T-helper 1 cell treated with Interleukin-12 subunit alpha and Interleukin-12 subunit beta and Interleukin-4 antibody, amounts not matched to agents 30 ng/mL and 1 ng/mL, for 36 hours (primary cell): ENCODE data around the gene PA2G4. TPM values are rescaled to one million over a fixed set of nuclear protein-coding genes. Genes with fewer than 3 reads are reported as not detected.
"Not testable (repeated sequence)": the region's sequence is repeated elsewhere in the genome, so short reads cannot be mapped to it uniquely, and the experiment has no call there.

Experiments
- intact Hi-C: fragments of 100-400 bp; cut with micrococcal nuclease; formaldehyde crosslinking; loops from one replicate; pipeline ENCODE4 v1.15.1; 2024
- total RNA-seq: library from RNA; stranded (reverse); gene quantifications from 2 replicates; pipeline ENCODE4 v1.2.3, GENCODE V29; 2022

Gene PA2G4
- total RNA-seq, 1 donor from 2014 or later, result 254 TPM

DNA sequence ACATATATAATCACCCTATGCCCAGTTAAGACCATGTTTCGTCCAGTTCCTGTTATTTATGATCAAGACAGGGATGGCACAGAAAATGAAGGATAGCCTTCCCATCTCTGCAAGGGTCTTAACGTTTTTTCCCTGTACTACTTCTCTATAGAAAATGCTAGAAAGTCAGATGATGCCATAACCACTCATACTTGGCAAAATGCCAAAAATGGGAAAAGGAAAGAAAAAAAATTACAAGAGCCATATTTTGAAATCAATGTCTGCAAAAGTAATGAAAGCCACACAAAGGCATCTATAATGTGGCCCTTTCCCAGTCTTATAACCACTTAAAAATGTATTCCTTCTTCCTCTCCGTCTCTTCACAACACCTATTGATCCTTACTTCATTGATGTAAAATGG is 46.2 kb downstream of the PA2G4 start:
- intact Hi-C loops, result loop anchor here (5.0 kb wide), 1 partner anchor 333 kb away; the partner anchor contains the start of genes ORMDL2 and SARNP

DNA sequence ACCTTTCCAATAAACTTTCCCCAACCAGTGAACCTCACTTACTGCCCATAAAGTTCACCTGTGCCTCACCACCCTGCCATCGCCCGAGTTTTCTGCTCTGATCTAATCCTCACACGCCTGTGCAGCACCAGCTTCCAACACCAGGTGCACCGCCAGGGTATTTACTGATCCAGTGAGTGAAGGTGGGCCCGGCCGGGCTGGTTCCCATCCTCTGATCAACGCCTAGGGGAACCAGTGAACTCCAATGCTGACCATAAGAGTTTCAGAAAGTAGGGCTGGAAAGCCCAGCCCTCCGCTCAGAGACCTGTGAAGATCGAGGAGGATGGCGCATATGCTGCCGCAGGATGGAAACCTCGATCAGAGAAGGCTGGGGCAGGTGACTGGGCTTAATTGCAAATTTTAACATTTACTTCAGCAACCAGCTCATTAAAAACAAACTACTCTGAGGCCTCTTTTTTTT is 47.3 kb downstream of the PA2G4 start:
- intact Hi-C loops, result loop anchor here (1.0 to 5.0 kb wide), 11 partner anchors 9 to 334 kb away; partner anchors contain the start of genes DGKA, ORMDL2, PA2G4 and RPS26

GRCh38 chr12:56152132-56152755 is 47.9 kb downstream of the PA2G4 start, which contains the start of gene MYL6B:
MYL6B (plus strand) TSS chr12:56152587; CDS start chr12:56153919, 1,332 bp downstream.
- intact Hi-C loops, result loop anchor here (1.0 to 5.0 kb wide), 10 partner anchors 8 to 335 kb away; partner anchors contain the start of genes DGKA, ORMDL2, PA2G4 and RPS26

GRCh38 chr12:56152756-56153677 is 48.7 kb downstream of the PA2G4 start:
- intact Hi-C loops, result loop anchor here (1.0 to 5.0 kb wide), 10 partner anchors 7 to 336 kb away; partner anchors contain the start of genes DGKA, ORMDL2, PA2G4 and RPS26

GRCh38 chr12:56153678-56154065 is 49.3 kb downstream of the PA2G4 start:
- intact Hi-C loops, result loop anchor here (2.0 to 5.0 kb wide), 2 partner anchors 223 to 336 kb away; partner anchors contain the start of genes DGKA, ORMDL2 and SARNP

GRCh38 chr12:56154246-56154771 is 50.0 kb downstream of the PA2G4 start:
- intact Hi-C loops, result loop anchor here (5.0 kb wide), 1 partner anchor 337 kb away; the partner anchor contains the start of genes ORMDL2 and SARNP

- intact Hi-C loops, result loop anchor here (5.0 kb wide), 1 partner anchor 338 kb away; the partner anchor contains the start of genes ORMDL2 and SARNP
Observed at GRCh38 chr12:56154818-56155217, 50.5 kb downstream of the PA2G4 start.

DNA sequence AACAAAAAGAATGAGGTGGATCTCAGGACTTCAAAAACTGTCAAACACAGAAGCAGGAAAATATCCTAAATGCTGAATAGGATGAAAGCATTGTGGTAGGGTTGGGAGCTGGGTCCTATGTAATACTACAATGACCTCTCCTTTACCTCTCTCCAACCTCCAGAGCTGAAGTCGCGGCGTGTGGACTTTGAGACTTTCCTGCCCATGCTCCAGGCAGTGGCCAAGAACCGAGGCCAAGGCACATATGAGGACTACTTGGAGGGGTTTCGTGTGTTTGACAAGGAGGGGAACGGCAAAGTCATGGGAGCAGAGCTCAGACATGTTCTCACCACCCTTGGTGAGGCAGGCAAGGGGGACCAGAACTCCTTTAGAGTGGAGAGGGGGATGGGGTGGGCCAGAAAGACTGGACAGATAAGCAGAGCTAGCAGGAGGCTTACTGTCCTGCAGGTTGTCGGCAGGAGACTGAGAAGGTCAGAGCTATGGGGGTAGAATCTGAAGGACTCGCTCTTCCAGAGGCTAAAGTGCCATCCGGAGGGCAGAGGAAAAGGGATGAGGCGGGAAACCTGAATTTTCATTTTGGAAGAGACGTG is 51.0 kb downstream of the PA2G4 start:
- intact Hi-C loops, result no loop called here

GRCh38 chr12:56156464-56157200 is 52.3 kb downstream of the PA2G4 start:
- intact Hi-C loops, result not testable (repeated sequence)

GRCh38 chr12:56157201-56158028 is 53.1 kb downstream of the PA2G4 start:
- intact Hi-C loops, result loop anchor here (1.0 to 2.0 kb wide), 10 partner anchors 31 to 531 kb away; partner anchors contain the start of genes PA2G4, PTGES3, SPRYD4 and STAT2

DNA sequence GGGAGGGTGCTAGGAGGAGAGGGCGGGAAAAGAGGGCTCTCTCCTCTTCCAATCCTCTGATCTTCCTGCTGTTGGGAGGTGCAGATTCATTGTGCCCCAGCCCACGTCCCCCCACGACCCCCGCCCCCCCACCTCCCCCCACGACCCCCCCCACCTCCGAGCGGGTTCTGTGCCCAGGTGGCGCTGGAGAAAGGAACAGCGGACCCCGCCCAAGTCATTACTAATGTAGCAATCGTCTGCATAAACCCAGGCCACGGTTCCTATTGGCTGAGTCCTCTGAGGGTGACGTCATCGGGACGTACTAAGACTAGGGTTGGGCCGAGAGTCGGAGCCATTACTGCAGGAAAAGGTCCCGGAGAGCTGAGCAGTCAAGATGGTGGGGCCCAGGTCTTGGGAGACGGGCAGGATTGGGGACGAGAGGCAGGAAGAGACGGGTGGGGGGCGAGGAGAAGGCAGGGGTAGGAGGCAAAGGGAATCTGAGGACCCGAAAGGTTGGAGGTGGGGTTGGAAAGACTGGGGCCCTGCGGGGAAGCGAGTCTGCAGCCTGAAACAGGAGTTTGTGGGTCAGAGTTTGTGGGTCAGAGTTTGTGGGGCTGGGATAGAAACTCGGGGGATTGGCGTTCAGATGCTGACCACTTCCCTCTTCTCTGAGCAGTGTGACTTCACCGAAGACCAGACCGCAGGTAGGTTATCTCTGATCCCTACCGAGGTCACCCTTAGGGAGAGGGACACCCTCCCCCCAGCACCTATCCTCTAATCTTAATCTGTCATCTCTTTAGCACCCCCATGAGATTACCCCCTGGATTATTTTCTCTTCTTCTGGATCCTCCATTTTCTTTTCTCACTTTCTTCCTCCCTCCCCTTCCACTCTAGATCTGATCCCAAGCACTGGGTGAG is 53.9 kb downstream of the PA2G4 start, which contains the start of gene MYL6:
MYL6 (plus strand) TSS at position 331 of the 897 bp plus-strand sequence; CDS start at position 374, 43 bp downstream.
- intact Hi-C loops, result loop anchor here (1.0 to 2.0 kb wide), 10 partner anchors 30 to 530 kb away; partner anchors contain the start of genes PA2G4, PTGES3, SPRYD4 and STAT2

DNA sequence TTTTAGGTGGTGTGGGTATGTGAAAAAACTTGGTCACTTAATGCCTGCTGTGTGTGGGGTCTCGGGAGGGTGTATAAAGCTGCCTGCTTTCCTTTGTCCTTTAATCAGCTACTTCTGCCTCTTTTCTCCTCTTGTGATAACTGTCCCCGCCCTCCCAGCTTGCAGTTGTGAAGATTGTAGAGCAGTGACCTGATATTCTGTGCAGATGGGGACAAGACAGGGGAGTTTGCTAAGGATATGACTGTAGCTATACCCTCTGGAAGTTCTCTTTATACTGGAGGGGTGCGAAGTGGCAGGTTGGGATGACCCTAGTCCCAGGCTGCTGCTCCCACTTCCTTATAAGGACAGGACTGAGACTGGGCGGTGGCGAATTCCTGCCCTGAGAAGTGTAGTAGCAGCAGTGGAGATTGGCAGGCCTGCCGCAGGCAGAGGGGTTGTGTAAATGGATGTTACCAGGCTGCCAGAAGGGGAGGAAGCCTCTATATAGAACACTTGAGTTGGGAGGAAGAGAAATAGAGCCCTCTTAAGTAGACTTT is 54.6 kb downstream of the PA2G4 start:
- intact Hi-C loops, result loop anchor here (1.0 to 2.0 kb wide), 11 partner anchors 29 to 529 kb away; partner anchors contain the start of genes CS, PA2G4, PTGES3 and SPRYD4

DNA sequence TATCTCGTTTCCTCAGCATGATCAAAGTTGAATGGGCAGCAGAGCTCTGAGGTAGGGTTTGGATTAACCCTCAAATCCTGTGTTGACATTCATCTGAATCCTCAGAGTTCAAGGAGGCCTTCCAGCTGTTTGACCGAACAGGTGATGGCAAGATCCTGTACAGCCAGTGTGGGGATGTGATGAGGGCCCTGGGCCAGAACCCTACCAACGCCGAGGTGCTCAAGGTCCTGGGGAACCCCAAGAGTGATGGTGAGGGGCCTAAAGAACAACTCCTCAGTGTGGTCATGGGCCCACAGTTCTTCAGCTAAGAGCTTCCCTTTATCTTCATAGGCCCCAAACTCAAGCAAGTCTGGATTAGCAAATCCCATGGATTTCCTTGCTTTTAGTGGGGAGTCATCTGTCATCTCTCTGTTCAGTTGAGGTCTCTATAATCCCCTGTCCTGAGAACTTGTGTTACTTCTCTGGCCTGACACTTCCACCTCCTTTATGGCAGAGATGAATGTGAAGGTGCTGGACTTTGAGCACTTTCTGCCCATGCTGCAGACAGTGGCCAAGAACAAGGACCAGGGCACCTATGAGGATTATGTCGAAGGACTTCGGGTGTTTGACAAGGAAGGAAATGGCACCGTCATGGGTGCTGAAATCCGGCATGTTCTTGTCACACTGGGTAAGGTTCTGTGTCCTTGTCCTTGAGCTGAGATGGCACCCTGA is 55.3 kb downstream of the PA2G4 start:
- intact Hi-C loops, result loop anchor here (1.0 to 2.0 kb wide), 6 partner anchors 7 to 290 kb away; partner anchors contain the start of genes CS, MYL6B and TIMELESS

DNA sequence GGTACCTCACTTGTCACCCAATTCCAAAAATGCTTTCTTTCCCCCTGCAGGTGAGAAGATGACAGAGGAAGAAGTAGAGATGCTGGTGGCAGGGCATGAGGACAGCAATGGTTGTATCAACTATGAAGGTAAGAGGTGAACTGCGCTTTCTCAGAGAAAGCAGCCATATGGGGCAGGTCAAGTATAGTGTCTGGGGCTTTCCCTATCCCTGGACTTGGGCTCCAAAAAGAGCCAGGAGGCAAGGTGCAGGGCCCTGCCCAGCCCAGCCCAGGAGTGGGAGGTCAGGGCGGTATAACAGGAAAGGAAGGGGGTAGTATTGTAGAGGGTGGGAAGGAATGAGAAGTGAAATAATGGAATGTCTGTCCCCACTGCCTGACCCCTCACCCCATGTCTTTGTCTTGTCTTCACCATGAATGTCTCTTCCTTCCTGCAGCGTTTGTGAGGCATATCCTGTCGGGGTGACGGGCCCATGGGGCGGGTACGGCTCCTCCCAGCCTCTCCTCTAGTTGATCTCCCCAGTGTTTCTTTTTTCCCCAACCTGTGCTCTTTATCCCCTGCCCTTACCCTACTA is 55.9 kb downstream of the PA2G4 start:
- intact Hi-C loops, result loop anchor here (1.0 kb wide), 3 partner anchors 8 to 289 kb away; partner anchors contain the start of genes MYL6B and TIMELESS

DNA sequence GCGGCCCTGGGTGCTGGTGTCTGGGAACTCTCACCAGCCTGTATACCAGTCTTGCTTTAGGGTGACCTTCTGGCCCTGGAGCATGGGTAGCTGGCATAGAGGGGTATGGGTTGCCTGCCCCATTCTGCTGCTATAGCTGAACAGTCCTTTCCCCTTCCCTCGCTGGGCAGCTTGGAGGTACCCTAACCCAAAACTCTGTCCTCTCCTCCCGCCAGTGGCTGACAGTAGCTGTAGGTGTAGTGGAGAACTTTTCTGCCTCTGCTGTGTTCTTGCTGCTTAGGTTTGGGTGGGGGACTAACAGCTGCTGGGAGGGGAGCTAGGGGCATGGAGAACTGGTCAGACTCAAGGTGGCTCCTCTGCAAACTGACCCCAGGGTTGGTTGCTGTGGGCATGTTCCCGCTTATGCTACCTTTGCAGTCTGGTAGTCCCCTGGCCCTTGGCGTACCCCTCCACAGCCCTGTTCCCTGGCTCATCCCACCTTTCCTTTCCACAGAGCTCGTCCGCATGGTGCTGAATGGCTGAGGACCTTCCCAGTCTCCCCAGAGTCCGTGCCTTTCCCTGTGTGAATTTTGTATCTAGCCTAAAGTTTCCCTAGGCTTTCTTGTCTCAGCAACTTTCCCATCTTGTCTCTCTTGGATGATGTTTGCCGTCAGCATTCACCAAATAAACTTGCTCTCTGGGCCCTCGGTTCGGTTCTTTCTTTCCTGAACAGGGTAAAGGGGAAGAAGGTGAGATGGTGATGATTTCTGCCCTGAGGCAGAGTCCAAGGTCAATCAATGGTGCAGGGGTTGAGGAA is 56.7 kb downstream of the PA2G4 start:
- intact Hi-C loops, result loop anchor here (1.0 kb wide), 3 partner anchors 9 to 288 kb away; partner anchors contain the start of genes MYL6B and TIMELESS
